Measurements from ENCODE around the gene SP5. TPM values are rescaled to one million over a fixed set of nuclear protein-coding genes. Genes with fewer than 3 reads are reported as not detected.

The SP5 gene
- total RNA-seq, 1 donor from 2014 or later = 3.0 TPM

DNA sequence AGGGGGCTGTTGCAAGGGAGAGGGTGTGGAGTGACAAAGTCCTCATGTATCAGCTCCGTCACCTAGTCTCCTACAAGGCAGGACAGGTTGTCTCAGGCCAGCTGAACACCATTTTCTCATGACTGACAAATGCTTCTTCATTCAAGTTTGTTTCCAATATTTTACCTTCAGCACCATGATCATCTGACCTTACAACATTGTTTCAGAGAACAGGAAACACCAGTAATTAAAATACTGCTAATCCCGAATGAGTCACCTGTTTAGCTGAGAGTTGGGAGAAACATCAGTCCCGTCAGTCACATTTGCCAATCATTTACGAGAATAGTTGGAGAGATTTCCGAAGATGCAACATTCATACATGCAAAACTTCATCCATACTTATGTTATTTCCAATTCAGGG is 25.7 kb upstream of the SP5 start:
- Histone ChIP-seq H3K4me3 (no peak overlapping the region), H3K27me3 (no peaks in the 10 kb centered on the region), H3F3A (ENCODE audit: low read depth) (peaks cover 4% of the 10 kb centered on the region), H3K9me3 (ENCODE audit: low read depth) (no peaks in the 10 kb centered on the region), H3K9ac (no peak overlapping the region), H3K27ac (no peak overlapping the region), H2AFZ (replicated peaks) (no peak overlapping the region), H3K4me1 (peaks cover 15% of the 10 kb centered on the region), H3K4me2 (no peak overlapping the region), H3K79me2 (ENCODE audit: low read depth) (no peaks in the 10 kb centered on the region), H4K20me1 (ENCODE audit: low read depth) (no peaks in the 10 kb centered on the region), H3K36me3 (no peaks in the 10 kb centered on the region)
- Mint-ChIP-seq H3K4me1 (peaks cover 38% of the 10 kb centered on the region), H3K9me3 (no peaks in the 10 kb centered on the region), H3K27me3 (ENCODE audit: insufficient read depth, low read depth) (peaks cover 7% of the 10 kb centered on the region), H3K36me3 (no peaks in the 10 kb centered on the region), H3K4me3 (no peak overlapping the region), H3K27ac (no peak overlapping the region)
- DNase-seq (ENCODE audit: low spot score) = no peak
- TF ChIP-seq EZH2 (IDR thresholded peaks at IDR 0.05) (no peak), EZH2phosphoT487 (IDR thresholded peaks at IDR 0.05) (no peak)
- TF ChIP-seq, protein P1, sequence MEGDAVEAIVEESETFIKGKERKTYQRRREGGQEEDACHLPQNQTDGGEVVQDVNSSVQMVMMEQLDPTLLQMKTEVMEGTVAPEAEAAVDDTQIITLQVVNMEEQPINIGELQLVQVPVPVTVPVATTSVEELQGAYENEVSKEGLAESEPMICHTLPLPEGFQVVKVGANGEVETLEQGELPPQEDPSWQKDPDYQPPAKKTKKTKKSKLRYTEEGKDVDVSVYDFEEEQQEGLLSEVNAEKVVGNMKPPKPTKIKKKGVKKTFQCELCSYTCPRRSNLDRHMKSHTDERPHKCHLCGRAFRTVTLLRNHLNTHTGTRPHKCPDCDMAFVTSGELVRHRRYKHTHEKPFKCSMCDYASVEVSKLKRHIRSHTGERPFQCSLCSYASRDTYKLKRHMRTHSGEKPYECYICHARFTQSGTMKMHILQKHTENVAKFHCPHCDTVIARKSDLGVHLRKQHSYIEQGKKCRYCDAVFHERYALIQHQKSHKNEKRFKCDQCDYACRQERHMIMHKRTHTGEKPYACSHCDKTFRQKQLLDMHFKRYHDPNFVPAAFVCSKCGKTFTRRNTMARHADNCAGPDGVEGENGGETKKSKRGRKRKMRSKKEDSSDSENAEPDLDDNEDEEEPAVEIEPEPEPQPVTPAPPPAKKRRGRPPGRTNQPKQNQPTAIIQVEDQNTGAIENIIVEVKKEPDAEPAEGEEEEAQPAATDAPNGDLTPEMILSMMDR (IDR thresholded peaks at IDR 0.05) = no peak

DNA sequence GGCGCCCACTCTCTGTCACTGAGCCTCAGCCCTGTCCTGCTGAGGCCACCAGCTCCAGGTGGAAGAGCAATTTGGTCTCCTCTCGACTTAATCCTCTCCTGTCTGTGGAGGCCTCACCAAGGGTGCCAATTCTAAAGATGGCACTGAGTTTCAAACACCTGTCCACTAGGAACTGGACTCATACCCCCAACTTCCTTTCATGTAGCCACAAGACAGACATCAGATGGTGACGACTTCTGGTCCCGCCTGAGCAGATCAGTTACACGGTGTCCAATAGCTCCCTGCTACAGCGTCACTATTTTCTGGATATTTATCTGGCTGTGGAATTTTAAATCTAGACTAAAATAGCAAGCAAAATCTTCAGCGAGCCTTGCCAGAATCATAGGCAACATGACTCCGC is 24.5 kb upstream of the SP5 start:
- Histone ChIP-seq H3K4me3 (no peak overlapping the region), H4K20me1 (ENCODE audit: low read depth) (no peaks in the 10 kb centered on the region), H3K4me1 (peaks cover 18% of the 10 kb centered on the region), H3K9ac (no peak overlapping the region), H3F3A (ENCODE audit: low read depth) (peaks cover 8% of the 10 kb centered on the region), H3K79me2 (ENCODE audit: low read depth) (no peaks in the 10 kb centered on the region), H3K9me3 (ENCODE audit: low read depth) (no peaks in the 10 kb centered on the region), H3K4me2 (no peak overlapping the region), H3K27me3 (no peaks in the 10 kb centered on the region), H3K36me3 (no peaks in the 10 kb centered on the region), H3K27ac (no peak overlapping the region), H2AFZ (replicated peaks) (no peak overlapping the region)
- Mint-ChIP-seq H3K36me3 (no peaks in the 10 kb centered on the region), H3K9me3 (no peaks in the 10 kb centered on the region), H3K27me3 (ENCODE audit: insufficient read depth, low read depth) (peaks cover 5% of the 10 kb centered on the region), H3K27ac (no peak overlapping the region), H3K4me1 (peaks cover 41% of the 10 kb centered on the region), H3K4me3 (no peak overlapping the region)
- TF ChIP-seq EZH2phosphoT487 (IDR thresholded peaks at IDR 0.05) (no peak), EZH2 (IDR thresholded peaks at IDR 0.05) (no peak)
- TF ChIP-seq, protein P1 (IDR thresholded peaks at IDR 0.05) = no peak
- no peak for DNase-seq (ENCODE audit: low spot score)

- no peak overlapping the region for H3K27ac ChIP-seq
- H3K4me3 ChIP-seq = no peak overlapping the region
- H3K4me3 Mint-ChIP-seq = no peak overlapping the region
- H2AFZ ChIP-seq (replicated peaks) = no peak overlapping the region
- no peak for DNase-seq (ENCODE audit: low spot score)
- H3K27me3 Mint-ChIP-seq (ENCODE audit: insufficient read depth, low read depth) = peaks cover 7% of the 10 kb centered on the region
- no peaks in the 10 kb centered on the region for H3K36me3 ChIP-seq
- H3K9me3 ChIP-seq (ENCODE audit: low read depth) = no peaks in the 10 kb centered on the region
- no peak overlapping the region for H3K4me2 ChIP-seq
- no peaks in the 10 kb centered on the region for H3K36me3 Mint-ChIP-seq
- no peaks in the 10 kb centered on the region for H4K20me1 ChIP-seq (ENCODE audit: low read depth)
- peaks cover 19% of the 10 kb centered on the region for H3F3A ChIP-seq (ENCODE audit: low read depth)
- no peaks in the 10 kb centered on the region for H3K27me3 ChIP-seq
- peaks cover 50% of the 10 kb centered on the region for H3K4me1 Mint-ChIP-seq
- H3K4me1 ChIP-seq = peaks cover 28% of the 10 kb centered on the region
- H3K27ac Mint-ChIP-seq = no peak overlapping the region
- no peak overlapping the region for H3K9ac ChIP-seq
- TF ChIP-seq, protein P1 (IDR thresholded peaks at IDR 0.05) = no peak
- TF ChIP-seq EZH2phosphoT487 (IDR thresholded peaks at IDR 0.05) = no peak
- TF ChIP-seq EZH2 (IDR thresholded peaks at IDR 0.05) = no peak
- H3K9me3 Mint-ChIP-seq = no peaks in the 10 kb centered on the region
- H3K79me2 ChIP-seq (ENCODE audit: low read depth) = no peaks in the 10 kb centered on the region
Measured at GRCh38 chr2:170694316-170694715, 20.8 kb upstream of the SP5 start.

All from neural progenitor cell (in vitro differentiated cells).